Prostate gland (tissue), 2 donors: Measurements from ENCODE around the gene KIF26B. TPM values are rescaled to one million over a fixed set of nuclear protein-coding genes. Genes with fewer than 3 reads are reported as not detected.

Source experiments
- DNase-seq: peaks from one replicate; pipeline ENCODE4 v3.0.0-alpha.2; 2019; ENCODE audit warnings: low spot score
- H3K27ac ChIP-seq, 2 donors: fragments of 200-600 bp; sonication (generic); 2 replicates each; pipeline ENCODE4 v1.5.1; 2017 to 2019
- H3K27me3 ChIP-seq: fragments of 200-600 bp; sonication (generic); replicated peaks from 2 replicates; pipeline ENCODE4 v1.5.1; 2019; ENCODE audit not compliant: insufficient read depth
- H3K36me3 ChIP-seq, 2 donors: fragments of 200-600 bp; sonication (generic); 1 replicate in 1 of 2; 2 replicates in 1 of 2; pipeline versions ENCODE4 v1.5.1 to v1.8.1; 2017 to 2019
- H3K4me1 ChIP-seq: fragments of 200-600 bp; sonication (generic); replicated peaks from 2 replicates; pipeline ENCODE4 v1.5.1; 2019
- H3K4me3 ChIP-seq, 2 donors: fragments of 200-600 bp; sonication (generic); 2 replicates each; pipeline ENCODE4 v1.5.1; 2017 to 2019
- H3K9me3 ChIP-seq: fragments of 200-600 bp; sonication (generic); 2 replicates; pipeline ENCODE4 v1.5.1; 2017
- CTCF ChIP-seq, 4 experiments: fragments of 200-600 bp in 2 of 4; fragments of 450-650 bp in 2 of 4; sonication (generic) in 2 of 4; IDR thresholded peaks; 1 replicate in 3 of 4; 2 replicates in 1 of 4; pipeline ENCODE4 v1.5.1; 2016 to 2019; ENCODE audit warnings: antibody characterized with exemption in 4 of 4, mild to moderate bottlenecking in 2 of 4, moderate library complexity in 2 of 4
- POLR2A ChIP-seq: fragments of 450-650 bp; IDR thresholded peaks from one replicate; pipeline ENCODE4 v1.6.1; 2016; ENCODE audit warnings: antibody characterized with exemption, mild to moderate bottlenecking
- POLR2AphosphoS5 ChIP-seq: sonication (generic); formaldehyde crosslinking; IDR thresholded peaks from one replicate; pipeline ENCODE4 v1.6.1; 2017; ENCODE audit warnings: antibody characterized with exemption
- WGBS: methylation state at CpG from one replicate; pipeline ENCODE4 v1.1.5; 2018; 5-methylcytosine and 5-hydroxymethylcytosine counted together
- intact Hi-C: fragments of 100-400 bp; cut with DNase I; formaldehyde crosslinking; loops from one replicate; pipeline ENCODE4 v1.14.2; 2022
- total RNA-seq, 2 donors: library from RNA; depleted of rRNA; stranded (reverse); fragments of >200 nt; gene quantifications; one replicate each; pipeline ENCODE4 v1.1.0, GENCODE V29; 2016

Gene KIF26B
- total RNA-seq, 2 donors from 2014 or later = 3.3 to 3.8 TPM

- Histone ChIP-seq H3K4me3 (no peak overlapping the region), H3K9me3 (no peaks in the 10 kb centered on the region), H3K27me3 (no peaks in the 10 kb centered on the region), H3K36me3 (no peaks in the 10 kb centered on the region), H3K27ac (no peak overlapping the region), H3K4me1 (no peaks in the 10 kb centered on the region)
- DNase-seq = no peak
- 83% methylated on average over 10 of the region's 10 CpGs for WGBS
- TF ChIP-seq POLR2A = no peak
- intact Hi-C loops = no loop called here
Measured at GRCh38 chr1:245748240-245748639, 593.5 kb downstream of the KIF26B start.

- H3K9me3 ChIP-seq = no peaks in the 10 kb centered on the region
- no peak overlapping the region for H3K27ac ChIP-seq
- intact Hi-C loops = no loop called here
- 88% methylated on average over 3 of the region's 3 CpGs for WGBS
- H3K36me3 ChIP-seq = no peaks in the 10 kb centered on the region
- TF ChIP-seq POLR2A (no peak), CTCF (IDR thresholded peaks at IDR 0.05) (no peak), POLR2AphosphoS5 (no peak)
- no peaks in the 10 kb centered on the region for H3K4me1 ChIP-seq
- H3K27me3 ChIP-seq = no peaks in the 10 kb centered on the region
- no peak overlapping the region for H3K4me3 ChIP-seq
- no peak for DNase-seq
Measured at GRCh38 chr1:245748646-245749045, 593.9 kb downstream of the KIF26B start.

GRCh38 chr1:245749053-245749452 lies 594.3 kb downstream of the KIF26B start:
- H3K4me3 ChIP-seq = no peak overlapping the region
- WGBS = 84% methylated on average over 3 of the region's 3 CpGs
- intact Hi-C loops = no loop called here

GRCh38 chr1:245750261-245750660 lies 595.5 kb downstream of the KIF26B start:
- 71% methylated on average over 3 of the region's 3 CpGs for WGBS
- no peaks in the 10 kb centered on the region for H3K36me3 ChIP-seq
- no peak for DNase-seq
- no peaks in the 10 kb centered on the region for H3K9me3 ChIP-seq
- no peaks in the 10 kb centered on the region for H3K4me1 ChIP-seq
- H3K27ac ChIP-seq = no peak overlapping the region
- no peaks in the 10 kb centered on the region for H3K27me3 ChIP-seq
- intact Hi-C loops = no loop called here
- TF ChIP-seq CTCF (IDR thresholded peaks at IDR 0.05) = no peak
- no peak for TF ChIP-seq POLR2AphosphoS5
- no peak for TF ChIP-seq POLR2A
- H3K4me3 ChIP-seq = no peak overlapping the region

More at GRCh38 chr1:245749053-245749452, 594.3 kb downstream of the KIF26B start:
- no peaks in the 10 kb centered on the region for H3K36me3 ChIP-seq
- DNase-seq = no peak
- no peaks in the 10 kb centered on the region for H3K27me3 ChIP-seq
- no peaks in the 10 kb centered on the region for H3K4me1 ChIP-seq
- no peak overlapping the region for H3K27ac ChIP-seq
- no peaks in the 10 kb centered on the region for H3K9me3 ChIP-seq
- TF ChIP-seq POLR2A (no peak), CTCF (IDR thresholded peaks at IDR 0.05) (no peak), POLR2AphosphoS5 (no peak)

- intact Hi-C loops = no loop called here
- no peak for TF ChIP-seq POLR2A
- no peak for TF ChIP-seq POLR2AphosphoS5
- no peak for TF ChIP-seq CTCF (IDR thresholded peaks at IDR 0.05)
- no peak for DNase-seq
- WGBS = 85% methylated on average over 4 of the region's 4 CpGs
- no peak overlapping the region for H3K4me3 ChIP-seq
- H3K27ac ChIP-seq = no peak overlapping the region
- H3K27me3 ChIP-seq = no peaks in the 10 kb centered on the region
- H3K36me3 ChIP-seq = no peaks in the 10 kb centered on the region
- no peaks in the 10 kb centered on the region for H3K4me1 ChIP-seq
- H3K9me3 ChIP-seq = no peaks in the 10 kb centered on the region
Measured at GRCh38 chr1:245751116-245751515, 596.3 kb downstream of the KIF26B start.
